Measurements from ENCODE around the gene ADD3.
A peak's percentile ranks its signal among the peaks of the same experiment; 100 is the strongest.

The ADD3 gene

GRCh38 chr10:110006358-110007160 lies 1.2 kb upstream of the ADD3 start (continued):
- TF ChIP-seq ZNF561 (tag by site-specific recombination; IDR thresholded peaks at IDR 0.05; ENCODE audit: borderline replicate concordance): no peak
- TF ChIP-seq ZNF416 (tag by site-specific recombination; IDR thresholded peaks at IDR 0.05): no peak
- TF ChIP-seq SP7 (tag by site-specific recombination; IDR thresholded peaks at IDR 0.05): peak; percentile 57
- no peak for TF ChIP-seq ZNF394 (tag by site-specific recombination; IDR thresholded peaks at IDR 0.05; ENCODE audit: borderline replicate concordance)
- TF ChIP-seq ZSCAN18 (tag by site-specific recombination; IDR thresholded peaks at IDR 0.05): no peak
- TF ChIP-seq, protein P1, sequence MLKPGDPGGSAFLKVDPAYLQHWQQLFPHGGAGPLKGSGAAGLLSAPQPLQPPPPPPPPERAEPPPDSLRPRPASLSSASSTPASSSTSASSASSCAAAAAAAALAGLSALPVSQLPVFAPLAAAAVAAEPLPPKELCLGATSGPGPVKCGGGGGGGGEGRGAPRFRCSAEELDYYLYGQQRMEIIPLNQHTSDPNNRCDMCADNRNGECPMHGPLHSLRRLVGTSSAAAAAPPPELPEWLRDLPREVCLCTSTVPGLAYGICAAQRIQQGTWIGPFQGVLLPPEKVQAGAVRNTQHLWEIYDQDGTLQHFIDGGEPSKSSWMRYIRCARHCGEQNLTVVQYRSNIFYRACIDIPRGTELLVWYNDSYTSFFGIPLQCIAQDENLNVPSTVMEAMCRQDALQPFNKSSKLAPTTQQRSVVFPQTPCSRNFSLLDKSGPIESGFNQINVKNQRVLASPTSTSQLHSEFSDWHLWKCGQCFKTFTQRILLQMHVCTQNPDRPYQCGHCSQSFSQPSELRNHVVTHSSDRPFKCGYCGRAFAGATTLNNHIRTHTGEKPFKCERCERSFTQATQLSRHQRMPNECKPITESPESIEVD (tag by site-specific recombination; IDR thresholded peaks at IDR 0.05): no peak
- TF ChIP-seq ZNF610 (tag by site-specific recombination; IDR thresholded peaks at IDR 0.05; ENCODE audit: borderline replicate concordance): no peak
- no peak for TF ChIP-seq ZNF155 (tag by site-specific recombination; IDR thresholded peaks at IDR 0.05)
- TF ChIP-seq ZBTB10 (tag by site-specific recombination; IDR thresholded peaks at IDR 0.05): no peak
- TF ChIP-seq ZBTB49 (tag by site-specific recombination; IDR thresholded peaks at IDR 0.05; ENCODE audit: low read depth): no peak
- no peak for TF ChIP-seq ZNF677 (tag by site-specific recombination; IDR thresholded peaks at IDR 0.05)
- TF ChIP-seq HOXC10 (CRISPR knock-in tag; IDR thresholded peaks at IDR 0.05): no peak
- TF ChIP-seq ZNF248 (tag by site-specific recombination; IDR thresholded peaks at IDR 0.05): no peak
- TF ChIP-seq ZNF560 (tag by site-specific recombination; IDR thresholded peaks at IDR 0.05; ENCODE audit: borderline replicate concordance): no peak
- TF ChIP-seq ZNF23 (tag by site-specific recombination; IDR thresholded peaks at IDR 0.05; ENCODE audit: borderline replicate concordance): no peak
- TF ChIP-seq FEZF1 (tag by site-specific recombination; IDR thresholded peaks at IDR 0.05): no peak
- TF ChIP-seq PBX3 (CRISPR knock-in tag; IDR thresholded peaks at IDR 0.05): no peak
- no peak for TF ChIP-seq ZNF302 (tag by site-specific recombination; IDR thresholded peaks at IDR 0.05; ENCODE audit: low read depth)
- no peak for TF ChIP-seq IKZF3 (tag by site-specific recombination; IDR thresholded peaks at IDR 0.05)
- no peak for TF ChIP-seq ZNF214 (tag by site-specific recombination; IDR thresholded peaks at IDR 0.05; ENCODE audit: borderline replicate concordance)
- no peak for TF ChIP-seq ZNF624 (tag by site-specific recombination; IDR thresholded peaks at IDR 0.05)
- no peak for TF ChIP-seq ZNF670 (tag by site-specific recombination; IDR thresholded peaks at IDR 0.05; ENCODE audit: low read depth)
- TF ChIP-seq ZNF521 (tag by site-specific recombination; IDR thresholded peaks at IDR 0.05): no peak
- TF ChIP-seq, protein P2, sequence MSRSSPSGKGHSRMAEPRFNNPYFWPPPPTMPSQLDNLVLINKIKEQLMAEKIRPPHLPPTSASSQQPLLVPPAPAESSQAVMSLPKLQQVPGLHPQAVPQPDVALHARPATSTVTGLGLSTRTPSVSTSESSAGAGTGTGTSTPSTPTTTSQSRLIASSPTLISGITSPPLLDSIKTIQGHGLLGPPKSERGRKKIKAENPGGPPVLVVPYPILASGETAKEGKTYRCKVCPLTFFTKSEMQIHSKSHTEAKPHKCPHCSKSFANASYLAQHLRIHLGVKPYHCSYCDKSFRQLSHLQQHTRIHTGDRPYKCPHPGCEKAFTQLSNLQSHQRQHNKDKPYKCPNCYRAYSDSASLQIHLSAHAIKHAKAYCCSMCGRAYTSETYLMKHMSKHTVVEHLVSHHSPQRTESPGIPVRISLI (tag by site-specific recombination; IDR thresholded peaks at IDR 0.05): no peak
- peak; percentile 92 for TF ChIP-seq KLF8 (tag by site-specific recombination; IDR thresholded peaks at IDR 0.05)
- TF ChIP-seq ZNF600 (tag by site-specific recombination; IDR thresholded peaks at IDR 0.05): peak; percentile 65; the same call in 1 of the 2 replicates
- TF ChIP-seq MZF1 (tag by site-specific recombination; IDR thresholded peaks at IDR 0.05; ENCODE audit: borderline replicate concordance): 0 out of 2 replicates have a peak, but pooled peaks have one; percentile 73
- no peak for TF ChIP-seq WT1 (tag by site-specific recombination; IDR thresholded peaks at IDR 0.05)

All from HEK293 (cell line).